Measurements from ENCODE around the gene ADAMTS9.

Gene ADAMTS9

DNA sequence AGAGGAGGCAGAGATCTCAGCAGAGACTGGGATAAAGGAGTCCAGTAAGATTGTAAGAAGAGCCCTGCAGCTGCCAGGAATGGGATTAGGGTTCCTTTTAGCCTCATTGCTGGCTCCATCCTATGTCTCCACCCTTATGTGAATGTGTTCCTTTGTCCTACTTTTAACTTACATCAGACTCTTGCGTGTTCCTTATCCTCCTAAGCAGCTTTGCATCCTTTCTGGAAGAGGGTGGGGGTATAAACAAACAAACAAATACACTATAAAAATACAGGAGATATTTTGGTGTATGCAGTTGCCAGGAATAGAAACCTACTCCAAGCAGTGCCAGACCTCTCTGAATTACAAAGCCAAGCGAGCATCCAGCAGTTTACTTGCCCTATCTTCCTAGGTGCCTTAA, 194.7 kb downstream of the ADAMTS9 start:
- H3K27me3 ChIP-seq (ENCODE audit: control insufficient read depth in 3 of 3, insufficient read depth in 3 of 3, low read depth in 1 of 3, low read length in 3 of 3) = peaks cover 0 to 2% (median 0%) of the 10 kb centered on the region in 3 experiments
- H3K9ac ChIP-seq (ENCODE audit: low read depth, low read length, poor library complexity) = no peak overlapping the region
- H2BK15ac ChIP-seq (ENCODE audit: low read length) = no peak overlapping the region
- no CpG with 5 or more reads among the region's 2 CpGs for WGBS, 2 donors (ENCODE audit: extremely low coverage in 2 of 2, insufficient read length in 2 of 2, insufficient replicate concordance in 1 of 2)
- no peaks in the 10 kb centered on the region for H3K79me1 ChIP-seq (ENCODE audit: low read depth, low read length)
- no peak overlapping the region for H3K4me2 ChIP-seq (ENCODE audit: insufficient read depth, low read length, poor library complexity, severe bottlenecking)
- no peak overlapping the region for H3K4ac ChIP-seq (ENCODE audit: low read length)
- no peak overlapping the region for H2AK5ac ChIP-seq (ENCODE audit: low read depth, low read length)
- H3K27ac ChIP-seq (replicated peaks; ENCODE audit: low read length) = no peak overlapping the region
- H3K4me3 ChIP-seq (ENCODE audit: low read length in 2 of 2) = no peak overlapping the region
- no peak overlapping the region for H4K8ac ChIP-seq (ENCODE audit: low read depth, low read length)
- DNase-seq (ENCODE audit: low spot score) = no peak
- H2BK120ac ChIP-seq (ENCODE audit: low read depth, low read length) = no peak overlapping the region
- no peak overlapping the region for H3K23ac ChIP-seq (ENCODE audit: low read depth, low read length, poor library complexity)
- H3K18ac ChIP-seq (ENCODE audit: low read length) = no peak overlapping the region
- H3K9me3 ChIP-seq (replicated peaks in 1 of 2; ENCODE audit: control insufficient read depth in 2 of 2, insufficient read depth in 1 of 2, low read depth in 1 of 2, low read length in 2 of 2) = no peaks in the 10 kb centered on the region
- H3K4me1 ChIP-seq (ENCODE audit: control insufficient read depth in 2 of 2, insufficient read depth in 1 of 2, low read depth in 1 of 2, low read length in 2 of 2) = peaks cover 16 to 19% of the 10 kb centered on the region in 2 donors
- no peak overlapping the region for H2BK5ac ChIP-seq (ENCODE audit: low read length)
- H3K14ac ChIP-seq (ENCODE audit: low read length) = no peak overlapping the region
- H2AFZ ChIP-seq (ENCODE audit: low read length) = no peak overlapping the region
- H3K36me3 ChIP-seq (replicated peaks in 1 of 2; ENCODE audit: control insufficient read depth in 2 of 2, insufficient read depth in 2 of 2, low read length in 2 of 2) = no peaks in the 10 kb centered on the region
- no peak overlapping the region for H4K91ac ChIP-seq (ENCODE audit: low read depth, low read length, poor library complexity)
- H2BK12ac ChIP-seq (ENCODE audit: low read length) = no peak overlapping the region

DNA sequence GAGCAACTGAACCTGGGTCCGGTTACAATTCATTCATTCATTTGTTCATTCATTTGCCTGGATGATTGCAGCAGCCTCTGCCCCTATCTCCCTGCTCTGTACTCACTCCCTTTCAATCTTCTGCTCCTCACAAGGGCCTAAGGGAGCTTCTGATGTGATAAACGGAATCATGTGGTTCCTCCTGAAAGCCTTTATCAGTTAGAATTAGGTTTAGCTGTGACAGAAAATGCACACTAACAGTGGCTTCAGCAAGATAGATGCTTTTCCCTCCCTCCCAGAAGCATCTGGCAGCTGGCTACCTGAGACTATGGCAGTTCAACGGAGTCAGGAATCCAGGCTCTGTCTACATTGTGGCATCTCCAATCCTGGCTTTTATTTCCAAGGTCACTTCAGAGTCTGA, 196.0 kb downstream of the ADAMTS9 start:
- Histone ChIP-seq H3K9ac (ENCODE audit: low read depth, low read length, poor library complexity) (no peak overlapping the region), H3K14ac (ENCODE audit: low read length) (no peak overlapping the region), H3K4me2 (ENCODE audit: insufficient read depth, low read length, poor library complexity, severe bottlenecking) (no peak overlapping the region), H2AK5ac (ENCODE audit: low read depth, low read length) (no peak overlapping the region), H3K4ac (ENCODE audit: low read length) (no peak overlapping the region), H3K18ac (ENCODE audit: low read length) (no peak overlapping the region), H3K23ac (ENCODE audit: low read depth, low read length, poor library complexity) (no peak overlapping the region), H3K27ac (replicated peaks; ENCODE audit: low read length) (no peak overlapping the region), H2BK12ac (ENCODE audit: low read length) (no peak overlapping the region), H2BK15ac (ENCODE audit: low read length) (no peak overlapping the region), H3K36me3 (replicated peaks in 1 of 2; ENCODE audit: control insufficient read depth in 2 of 2, insufficient read depth in 2 of 2, low read length in 2 of 2) (no peaks in the 10 kb centered on the region), H2BK120ac (ENCODE audit: low read depth, low read length) (no peak overlapping the region), H2BK5ac (ENCODE audit: low read length) (no peak overlapping the region), H2AFZ (ENCODE audit: low read length) (peak overlapping the region; percentile 27), H3K79me1 (ENCODE audit: low read depth, low read length) (no peaks in the 10 kb centered on the region), H3K27me3 (ENCODE audit: control insufficient read depth in 3 of 3, insufficient read depth in 3 of 3, low read depth in 1 of 3, low read length in 3 of 3) (peaks cover 0 to 2% (median 0%) of the 10 kb centered on the region in 3 experiments), H3K4me1 (ENCODE audit: control insufficient read depth in 2 of 2, insufficient read depth in 1 of 2, low read depth in 1 of 2, low read length in 2 of 2) (peaks cover 16 to 19% of the 10 kb centered on the region in 2 donors), H4K8ac (ENCODE audit: low read depth, low read length) (no peak overlapping the region), H3K9me3 (replicated peaks in 1 of 2; ENCODE audit: control insufficient read depth in 2 of 2, insufficient read depth in 1 of 2, low read depth in 1 of 2, low read length in 2 of 2) (no peaks in the 10 kb centered on the region), H3K4me3 (ENCODE audit: low read length in 2 of 2) (no peak overlapping the region), H4K91ac (ENCODE audit: low read depth, low read length, poor library complexity) (no peak overlapping the region)
- DNase-seq (ENCODE audit: low spot score) = no peak
- WGBS, 2 donors (ENCODE audit: extremely low coverage in 2 of 2, insufficient read length in 2 of 2, insufficient replicate concordance in 1 of 2) = no CpG with 5 or more reads among the region's 3 CpGs

DNA sequence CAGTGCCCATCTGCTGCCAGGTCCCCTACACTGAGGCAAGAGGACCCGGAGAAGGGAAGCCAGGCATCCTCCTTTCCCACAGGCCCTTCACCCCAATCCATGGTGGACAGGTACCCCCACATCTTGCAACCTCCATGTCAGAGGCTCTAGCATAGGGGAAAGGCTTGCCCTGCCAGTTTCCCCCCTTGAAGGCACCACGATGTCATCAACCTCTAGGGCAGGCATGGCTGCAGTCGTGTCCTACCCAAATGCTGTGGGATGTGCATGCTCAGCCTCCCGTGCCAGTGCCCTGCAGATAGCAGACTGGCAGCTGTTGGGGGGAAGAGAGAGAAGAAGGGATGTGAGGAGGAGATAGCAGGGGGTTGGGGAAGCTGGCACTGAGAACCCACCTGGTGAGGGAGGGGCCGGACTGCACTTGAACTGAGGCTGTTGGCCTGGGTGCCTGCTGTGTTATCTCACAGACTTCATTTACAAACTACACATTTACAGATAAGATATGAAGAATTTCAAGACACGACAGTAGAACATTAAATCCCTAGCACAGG, 197.5 kb downstream of the ADAMTS9 start:
- WGBS, 2 donors (ENCODE audit: extremely low coverage in 2 of 2, insufficient read length in 2 of 2, insufficient replicate concordance in 1 of 2) = no CpG with 5 or more reads among the region's 6 CpGs
- H3K23ac ChIP-seq (ENCODE audit: low read depth, low read length, poor library complexity) = peak overlapping the region; percentile 25

GRCh38 chr3:64489361-64490044, 198.3 kb downstream of the ADAMTS9 start:
- no peaks in the 10 kb centered on the region for H3K36me3 ChIP-seq (replicated peaks in 1 of 2; ENCODE audit: control insufficient read depth in 2 of 2, insufficient read depth in 2 of 2, low read length in 2 of 2)
- H2BK12ac ChIP-seq (ENCODE audit: low read length) = peak overlapping the region; percentile 97
- peak overlapping the region; percentile 49 for H4K91ac ChIP-seq (ENCODE audit: low read depth, low read length, poor library complexity)
- H3K9ac ChIP-seq (ENCODE audit: low read depth, low read length, poor library complexity) = peak overlapping the region; percentile 54
- H3K4me1 ChIP-seq (ENCODE audit: control insufficient read depth in 2 of 2, insufficient read depth in 1 of 2, low read depth in 1 of 2, low read length in 2 of 2) = peaks cover 16 to 19% of the 10 kb centered on the region in 2 donors
- peak overlapping the region; percentile 38 for H3K27ac ChIP-seq (replicated peaks; ENCODE audit: low read length)
- H3K79me1 ChIP-seq (ENCODE audit: low read depth, low read length) = no peaks in the 10 kb centered on the region
- no peak overlapping the region for H4K8ac ChIP-seq (ENCODE audit: low read depth, low read length)
- H2AK5ac ChIP-seq (ENCODE audit: low read depth, low read length) = peak overlapping the region; percentile 83
- peak overlapping the region; percentile 26 for H2BK5ac ChIP-seq (ENCODE audit: low read length)
- H3K4me3 ChIP-seq (ENCODE audit: low read length in 2 of 2) = peak overlapping the region; percentile 11 to 34
- H3K4me2 ChIP-seq (ENCODE audit: insufficient read depth, low read length, poor library complexity, severe bottlenecking) = peak overlapping the region; percentile 47
- peak overlapping the region; percentile 88 for H2AFZ ChIP-seq (ENCODE audit: low read length)
- DNase-seq (ENCODE audit: low spot score) = peak; percentile 73
- H3K4ac ChIP-seq (ENCODE audit: low read length) = no peak overlapping the region
- no peak overlapping the region for H3K14ac ChIP-seq (ENCODE audit: low read length)
- no CpG with 5 or more reads among the region's 23 CpGs for WGBS, 2 donors (ENCODE audit: extremely low coverage in 2 of 2, insufficient read length in 2 of 2, insufficient replicate concordance in 1 of 2)
- peak overlapping the region; percentile 91 for H3K18ac ChIP-seq (ENCODE audit: low read length)
- H3K27me3 ChIP-seq (ENCODE audit: control insufficient read depth in 3 of 3, insufficient read depth in 3 of 3, low read depth in 1 of 3, low read length in 3 of 3) = peaks cover 0 to 2% (median 0%) of the 10 kb centered on the region in 3 experiments
- H3K23ac ChIP-seq (ENCODE audit: low read depth, low read length, poor library complexity) = peak overlapping the region; percentile 25
- H3K9me3 ChIP-seq (replicated peaks in 1 of 2; ENCODE audit: control insufficient read depth in 2 of 2, insufficient read depth in 1 of 2, low read depth in 1 of 2, low read length in 2 of 2) = no peaks in the 10 kb centered on the region
- no peak overlapping the region for H2BK15ac ChIP-seq (ENCODE audit: low read length)
- peak overlapping the region; percentile 53 for H2BK120ac ChIP-seq (ENCODE audit: low read depth, low read length)

More for the DNA sequence above, 197.5 kb downstream of the ADAMTS9 start:
- H3K9ac ChIP-seq (ENCODE audit: low read depth, low read length, poor library complexity) = peak overlapping the region; percentile 54
- H3K14ac ChIP-seq (ENCODE audit: low read length) = peak overlapping the region; percentile 33
- H3K79me1 ChIP-seq (ENCODE audit: low read depth, low read length) = no peaks in the 10 kb centered on the region
- no peaks in the 10 kb centered on the region for H3K36me3 ChIP-seq (replicated peaks in 1 of 2; ENCODE audit: control insufficient read depth in 2 of 2, insufficient read depth in 2 of 2, low read length in 2 of 2)
- peak overlapping the region; percentile 26 for H2BK5ac ChIP-seq (ENCODE audit: low read length)
- H3K4me2 ChIP-seq (ENCODE audit: insufficient read depth, low read length, poor library complexity, severe bottlenecking) = no peak overlapping the region
- no peak overlapping the region for H3K4me3 ChIP-seq (ENCODE audit: low read length in 2 of 2)
- H3K4me1 ChIP-seq (ENCODE audit: control insufficient read depth in 2 of 2, insufficient read depth in 1 of 2, low read depth in 1 of 2, low read length in 2 of 2) = peaks cover 16 to 19% of the 10 kb centered on the region in 2 donors
- peaks cover 0 to 2% (median 0%) of the 10 kb centered on the region in 3 experiments for H3K27me3 ChIP-seq (ENCODE audit: control insufficient read depth in 3 of 3, insufficient read depth in 3 of 3, low read depth in 1 of 3, low read length in 3 of 3)
- H2BK120ac ChIP-seq (ENCODE audit: low read depth, low read length) = peak overlapping the region; percentile 53
- H2BK15ac ChIP-seq (ENCODE audit: low read length) = no peak overlapping the region
- peak overlapping the region; percentile 77 for H2BK12ac ChIP-seq (ENCODE audit: low read length)
- H3K18ac ChIP-seq (ENCODE audit: low read length) = peak overlapping the region; percentile 91
- H4K91ac ChIP-seq (ENCODE audit: low read depth, low read length, poor library complexity) = peak overlapping the region; percentile 64
- DNase-seq (ENCODE audit: low spot score) = no peak
- no peak overlapping the region for H3K27ac ChIP-seq (replicated peaks; ENCODE audit: low read length)
- H3K9me3 ChIP-seq (replicated peaks in 1 of 2; ENCODE audit: control insufficient read depth in 2 of 2, insufficient read depth in 1 of 2, low read depth in 1 of 2, low read length in 2 of 2) = no peaks in the 10 kb centered on the region
- peak overlapping the region; percentile 88 for H2AFZ ChIP-seq (ENCODE audit: low read length)
- H4K8ac ChIP-seq (ENCODE audit: low read depth, low read length) = peak overlapping the region; percentile 68
- H2AK5ac ChIP-seq (ENCODE audit: low read depth, low read length) = peak overlapping the region; percentile 79
- peak overlapping the region; percentile 91 for H3K4ac ChIP-seq (ENCODE audit: low read length)

Measured in neuronal stem cell (in vitro differentiated cells).